LNCAP (cell line): Measurements from ENCODE around the gene SUB1.

ENCODE experiments used
- TF ChIP-seq, protein P1 (sequence below): fragments of 450-650 bp; IDR thresholded peaks from 2 replicates; pipeline ENCODE4 v1.5.1; 2017; ENCODE audit warnings: mild to moderate bottlenecking

Gene SUB1

DNA sequence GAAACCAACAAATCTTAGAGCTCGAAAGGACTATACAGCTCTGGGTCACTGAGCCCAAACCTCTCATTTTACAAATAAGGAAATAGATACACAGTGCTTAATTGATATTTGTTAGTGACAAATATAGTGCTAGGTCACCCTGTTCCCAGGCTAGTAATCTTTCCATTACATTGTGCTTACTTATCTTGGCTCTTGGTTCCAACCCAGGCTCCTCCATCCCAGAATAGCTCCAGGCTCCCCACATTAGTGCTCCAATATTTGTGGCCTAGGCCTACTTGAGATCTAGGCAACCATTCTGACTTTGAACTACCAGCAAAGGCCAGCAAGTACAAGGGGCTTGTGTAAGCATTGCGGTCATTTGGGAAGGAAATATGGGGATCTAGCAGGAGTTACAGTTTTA is 21.7 kb upstream of the SUB1 start:
- TF ChIP-seq, protein P1, sequence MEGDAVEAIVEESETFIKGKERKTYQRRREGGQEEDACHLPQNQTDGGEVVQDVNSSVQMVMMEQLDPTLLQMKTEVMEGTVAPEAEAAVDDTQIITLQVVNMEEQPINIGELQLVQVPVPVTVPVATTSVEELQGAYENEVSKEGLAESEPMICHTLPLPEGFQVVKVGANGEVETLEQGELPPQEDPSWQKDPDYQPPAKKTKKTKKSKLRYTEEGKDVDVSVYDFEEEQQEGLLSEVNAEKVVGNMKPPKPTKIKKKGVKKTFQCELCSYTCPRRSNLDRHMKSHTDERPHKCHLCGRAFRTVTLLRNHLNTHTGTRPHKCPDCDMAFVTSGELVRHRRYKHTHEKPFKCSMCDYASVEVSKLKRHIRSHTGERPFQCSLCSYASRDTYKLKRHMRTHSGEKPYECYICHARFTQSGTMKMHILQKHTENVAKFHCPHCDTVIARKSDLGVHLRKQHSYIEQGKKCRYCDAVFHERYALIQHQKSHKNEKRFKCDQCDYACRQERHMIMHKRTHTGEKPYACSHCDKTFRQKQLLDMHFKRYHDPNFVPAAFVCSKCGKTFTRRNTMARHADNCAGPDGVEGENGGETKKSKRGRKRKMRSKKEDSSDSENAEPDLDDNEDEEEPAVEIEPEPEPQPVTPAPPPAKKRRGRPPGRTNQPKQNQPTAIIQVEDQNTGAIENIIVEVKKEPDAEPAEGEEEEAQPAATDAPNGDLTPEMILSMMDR: no peak

DNA sequence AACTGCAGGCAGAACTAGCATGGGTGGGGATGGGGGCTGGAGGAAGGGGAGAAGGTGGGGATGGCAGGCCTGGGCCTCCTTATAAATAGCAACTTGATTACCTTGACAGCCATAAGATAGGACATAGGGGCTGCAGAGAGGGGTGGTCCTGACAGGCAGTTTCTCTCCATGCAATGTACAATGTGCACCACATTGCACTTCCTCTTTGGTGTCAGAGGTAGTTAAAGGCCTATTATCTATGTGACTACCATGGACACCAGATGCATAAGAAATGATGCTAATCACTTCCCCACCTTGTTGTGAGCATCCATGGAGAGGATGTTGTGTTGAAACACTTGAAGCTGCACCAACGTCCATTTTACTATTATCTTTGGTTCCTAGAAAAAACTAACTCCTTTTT is 20.2 kb upstream of the SUB1 start:
- TF ChIP-seq, protein P1: no peak

DNA sequence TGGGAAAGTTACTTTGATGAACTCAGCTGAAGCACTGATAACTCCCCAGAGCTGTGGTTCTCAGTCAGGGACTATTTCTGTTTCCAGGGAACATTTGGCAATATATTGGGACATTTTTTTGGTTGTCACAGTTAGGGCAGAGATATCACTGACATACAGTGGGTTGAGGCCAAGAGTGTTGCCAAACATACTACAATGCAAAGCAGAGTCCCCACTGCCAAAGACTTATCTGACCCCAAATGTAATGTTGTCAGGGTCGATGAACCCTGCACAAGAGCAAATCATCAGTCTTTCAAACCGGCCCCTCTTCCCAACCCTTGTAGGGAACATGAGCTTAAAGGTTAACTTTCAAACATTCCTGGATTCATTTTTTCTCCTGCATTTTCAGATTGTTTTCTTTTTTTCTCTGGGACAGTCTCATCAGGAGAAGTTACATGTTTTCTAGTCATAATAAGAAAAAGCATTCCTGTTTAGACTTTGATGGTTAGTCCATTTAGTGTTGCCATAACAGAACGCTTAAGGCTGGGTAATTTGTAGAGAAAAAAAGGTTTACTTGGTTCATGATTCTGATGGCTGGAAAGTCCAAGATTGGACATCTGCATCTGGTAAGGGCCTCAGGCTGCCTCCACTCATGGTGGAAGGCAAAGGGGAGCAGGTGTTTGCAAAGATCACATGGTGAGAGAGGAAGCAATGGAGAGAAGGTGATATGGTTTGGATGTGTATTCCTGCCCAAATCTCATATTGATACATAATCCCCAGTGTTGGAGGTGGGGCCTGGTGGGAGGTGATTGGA is 18.8 kb upstream of the SUB1 start:
- TF ChIP-seq, protein P1: no peak

DNA sequence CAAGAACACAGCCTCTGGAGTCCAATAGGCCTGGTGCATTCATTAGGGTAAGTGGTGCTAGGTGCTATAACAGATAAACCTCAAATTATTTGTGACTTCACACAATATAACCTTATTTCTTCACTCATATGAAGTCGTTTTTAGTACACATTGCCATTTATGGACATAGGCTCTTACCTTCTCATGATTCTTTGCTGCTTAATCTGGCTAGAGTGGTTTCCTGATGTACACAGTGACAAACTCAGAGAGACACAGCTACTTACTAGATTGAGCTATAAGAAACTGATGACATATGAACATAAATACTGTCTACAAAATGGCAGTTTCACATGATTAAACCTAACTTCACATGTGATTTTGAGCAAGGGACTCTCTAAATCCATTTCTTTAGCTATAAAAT is 14.2 kb upstream of the SUB1 start:
- TF ChIP-seq, protein P1: no peak

DNA sequence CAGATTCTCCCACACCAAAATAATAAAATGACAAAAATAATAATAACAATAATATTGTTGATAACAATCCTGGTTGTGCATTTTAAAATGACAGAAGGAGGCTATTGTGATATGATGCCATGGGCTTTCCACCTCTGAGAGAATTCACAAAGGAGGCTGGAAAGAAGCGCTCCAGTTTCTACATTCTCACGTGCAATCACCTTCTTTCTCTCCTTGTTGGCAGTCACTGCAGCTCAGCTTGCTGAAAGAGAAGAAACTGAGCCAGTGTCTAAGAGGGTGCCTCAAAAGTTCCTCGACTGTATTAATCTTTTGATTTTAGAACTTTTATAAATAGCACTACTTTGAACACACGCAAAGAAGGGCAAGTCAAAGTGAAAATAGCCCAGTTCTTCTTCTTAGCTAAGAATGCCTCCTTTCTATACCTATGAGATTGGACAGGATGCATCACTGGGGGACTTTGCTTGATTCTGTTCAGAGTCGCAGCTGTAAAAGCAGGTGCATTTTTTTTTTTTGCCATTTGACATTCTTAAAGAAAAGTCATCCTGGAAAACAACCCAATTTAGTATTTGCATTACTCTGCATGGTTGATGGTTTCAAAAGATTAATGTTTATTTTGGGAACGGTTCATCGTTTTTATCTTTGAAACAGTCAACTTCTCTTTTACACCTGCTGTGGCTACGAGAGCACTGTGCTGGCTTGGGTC is 12.4 kb upstream of the SUB1 start:
- TF ChIP-seq, protein P1: no peak

DNA sequence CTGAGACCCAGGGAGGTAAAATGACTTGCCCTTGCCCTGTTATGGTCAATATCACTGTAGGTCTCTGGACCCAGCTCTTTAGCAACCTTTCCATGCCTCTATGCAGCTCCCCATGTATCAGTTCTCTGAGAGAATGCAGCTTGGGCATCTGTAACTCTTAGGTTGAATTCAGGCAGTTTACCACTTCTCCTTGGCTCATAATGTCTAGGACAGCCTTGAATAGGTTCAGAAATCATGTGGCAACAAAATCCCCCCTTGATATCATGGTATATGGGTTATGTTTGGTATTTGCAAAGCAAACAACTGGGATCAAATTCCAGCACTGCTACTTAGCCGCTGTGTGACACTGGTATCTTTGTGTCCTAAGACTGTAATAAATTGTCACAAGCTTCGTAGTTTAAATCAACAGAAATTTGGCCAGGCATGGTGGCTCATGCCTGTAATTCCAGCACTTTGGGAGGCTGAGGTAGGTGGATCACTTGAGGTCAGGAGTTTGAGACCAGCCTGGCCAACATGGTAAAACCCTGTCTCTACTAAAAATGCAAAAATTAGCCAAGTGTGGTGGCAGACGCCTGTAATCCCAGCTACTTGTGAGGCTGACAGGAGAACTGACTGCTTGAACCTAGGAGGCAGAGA is 10.7 kb upstream of the SUB1 start:
- TF ChIP-seq, protein P1: no peak

DNA sequence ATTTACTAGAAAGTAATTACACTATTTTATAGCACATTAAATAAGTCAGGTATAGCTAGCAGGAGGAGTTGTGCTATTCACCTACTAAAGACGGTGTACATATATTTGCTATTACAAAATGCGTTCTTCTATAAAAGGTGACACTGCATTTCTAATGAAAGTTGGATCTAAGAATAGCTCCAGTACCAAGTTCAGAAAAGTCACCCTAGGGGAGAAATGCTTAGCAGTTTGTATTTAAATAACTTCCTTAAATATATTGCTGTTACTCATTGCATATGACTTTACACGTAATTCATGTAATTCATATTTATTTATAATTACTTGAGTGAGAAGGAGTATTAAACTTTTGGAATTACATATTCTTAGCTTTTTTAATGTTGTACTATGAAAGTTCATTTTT is 7.0 kb upstream of the SUB1 start:
- TF ChIP-seq, protein P1: no peak
